Panc1 (cell line): ENCODE measurements around the gene TGFB2.

ENCODE experiments used
- SIN3A ChIP-seq: IDR thresholded peaks from 2 replicates; pipeline ENCODE4 v1.6.1; 2012; ENCODE audit warnings: low read depth, mild to moderate bottlenecking, low read length, moderate library complexity, borderline replicate concordance; ENCODE audit not compliant: insufficient read depth
- TF ChIP-seq, protein P1 (sequence below): fragments of 450-650 bp; IDR thresholded peaks from 2 replicates; pipeline ENCODE4 v1.5.1; 2017; ENCODE audit warnings: mild to moderate bottlenecking

DNA sequence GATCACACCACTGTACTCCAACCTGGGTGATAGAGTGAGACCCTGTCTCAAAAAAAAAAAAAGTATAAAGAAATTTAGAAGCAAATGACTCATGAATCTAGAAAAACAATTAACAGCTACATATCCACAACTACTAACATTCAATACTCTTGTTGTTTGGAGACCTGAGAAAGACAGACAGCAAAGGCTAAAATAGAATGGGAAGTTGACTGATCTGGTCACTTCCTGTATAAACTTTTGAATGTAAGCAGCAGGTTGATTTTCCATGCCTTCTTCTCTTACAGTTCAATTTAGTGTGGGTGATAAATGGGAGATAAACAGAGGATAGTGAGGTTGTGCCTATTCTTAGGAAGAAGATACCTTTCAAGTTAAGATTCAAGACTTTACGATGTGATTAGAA lies 85.2 kb downstream of the TGFB2 start:
- TF ChIP-seq, protein P1, sequence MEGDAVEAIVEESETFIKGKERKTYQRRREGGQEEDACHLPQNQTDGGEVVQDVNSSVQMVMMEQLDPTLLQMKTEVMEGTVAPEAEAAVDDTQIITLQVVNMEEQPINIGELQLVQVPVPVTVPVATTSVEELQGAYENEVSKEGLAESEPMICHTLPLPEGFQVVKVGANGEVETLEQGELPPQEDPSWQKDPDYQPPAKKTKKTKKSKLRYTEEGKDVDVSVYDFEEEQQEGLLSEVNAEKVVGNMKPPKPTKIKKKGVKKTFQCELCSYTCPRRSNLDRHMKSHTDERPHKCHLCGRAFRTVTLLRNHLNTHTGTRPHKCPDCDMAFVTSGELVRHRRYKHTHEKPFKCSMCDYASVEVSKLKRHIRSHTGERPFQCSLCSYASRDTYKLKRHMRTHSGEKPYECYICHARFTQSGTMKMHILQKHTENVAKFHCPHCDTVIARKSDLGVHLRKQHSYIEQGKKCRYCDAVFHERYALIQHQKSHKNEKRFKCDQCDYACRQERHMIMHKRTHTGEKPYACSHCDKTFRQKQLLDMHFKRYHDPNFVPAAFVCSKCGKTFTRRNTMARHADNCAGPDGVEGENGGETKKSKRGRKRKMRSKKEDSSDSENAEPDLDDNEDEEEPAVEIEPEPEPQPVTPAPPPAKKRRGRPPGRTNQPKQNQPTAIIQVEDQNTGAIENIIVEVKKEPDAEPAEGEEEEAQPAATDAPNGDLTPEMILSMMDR, result no peak
- TF ChIP-seq SIN3A, result no peak
